Choroid plexus epithelial cell (primary cell): ENCODE results near the gene HMHB1.

Experiments used
- DNase-seq: peaks from one replicate; pipeline ENCODE4 v3.0.0-alpha.2; 2010; ENCODE audit warnings: low read depth
- H3K4me3 ChIP-seq: 2 replicates; pipeline ENCODE4 v1.5.1; 2011; ENCODE audit warnings: low read depth, mild to moderate bottlenecking, control low read depth, low read length, moderate library complexity
- CTCF ChIP-seq: conservative IDR thresholded peaks from 2 replicates; pipeline ENCODE4 v1.5.1; 2011; ENCODE audit warnings: low read depth, mild to moderate bottlenecking, control low read depth, inconsistent platforms, low read length, moderate library complexity

The HMHB1 gene

GRCh38 chr5:143820451-143820850 is 8.5 kb downstream of the HMHB1 start:
- DNase-seq: no peak
- H3K4me3 ChIP-seq: no peak overlapping the region
- TF ChIP-seq CTCF: no peak

GRCh38 chr5:143824851-143825720 is 13.1 kb downstream of the HMHB1 start:
- DNase-seq: peak; percentile 85
- peak; percentile 100 for TF ChIP-seq CTCF
- no peak overlapping the region for H3K4me3 ChIP-seq

GRCh38 chr5:143826951-143827444 is 15.0 kb downstream of the HMHB1 start:
- no peak overlapping the region for H3K4me3 ChIP-seq
- no peak for DNase-seq
- TF ChIP-seq CTCF: no peak

- no peak overlapping the region for H3K4me3 ChIP-seq
- no peak for DNase-seq
- TF ChIP-seq CTCF: no peak
Measured at GRCh38 chr5:143828710-143829109, 16.7 kb downstream of the HMHB1 start.

GRCh38 chr5:143833177-143833576 is 21.2 kb downstream of the HMHB1 start:
- DNase-seq: no peak
- TF ChIP-seq CTCF: no peak
- H3K4me3 ChIP-seq: no peak overlapping the region

GRCh38 chr5:143835251-143835650 is 23.3 kb downstream of the HMHB1 start:
- TF ChIP-seq CTCF: no peak
- no peak overlapping the region for H3K4me3 ChIP-seq
- DNase-seq: no peak
